Astrocyte of the cerebellum (primary cell): ENCODE data around the gene SPAG6.
"Not testable (repeated sequence)": the region's sequence is repeated elsewhere in the genome, so short reads cannot be mapped to it uniquely, and the experiment has no call there.

ENCODE experiments used
- DNase-seq: peaks from one replicate; pipeline ENCODE4 v3.0.0-alpha.2; 2011; ENCODE audit warnings: low read depth
- H3K4me3 ChIP-seq: 2 replicates; pipeline ENCODE4 v1.5.1; 2011; ENCODE audit warnings: mild to moderate bottlenecking, low read depth, low read length, moderate library complexity
- in situ Hi-C: cut with HindIII; loops from 2 replicates; pipeline ENCODE4 v1.10.0; 2017; ENCODE audit warnings: low sequenced_read_pairs
- TF ChIP-seq, protein P1 (sequence below): IDR thresholded peaks from 2 replicates; pipeline ENCODE4 v1.5.1; 2012; ENCODE audit warnings: low read length, low read depth, moderate library complexity, mild to moderate bottlenecking; ENCODE audit errors: missing control alignments

Gene SPAG6

DNA sequence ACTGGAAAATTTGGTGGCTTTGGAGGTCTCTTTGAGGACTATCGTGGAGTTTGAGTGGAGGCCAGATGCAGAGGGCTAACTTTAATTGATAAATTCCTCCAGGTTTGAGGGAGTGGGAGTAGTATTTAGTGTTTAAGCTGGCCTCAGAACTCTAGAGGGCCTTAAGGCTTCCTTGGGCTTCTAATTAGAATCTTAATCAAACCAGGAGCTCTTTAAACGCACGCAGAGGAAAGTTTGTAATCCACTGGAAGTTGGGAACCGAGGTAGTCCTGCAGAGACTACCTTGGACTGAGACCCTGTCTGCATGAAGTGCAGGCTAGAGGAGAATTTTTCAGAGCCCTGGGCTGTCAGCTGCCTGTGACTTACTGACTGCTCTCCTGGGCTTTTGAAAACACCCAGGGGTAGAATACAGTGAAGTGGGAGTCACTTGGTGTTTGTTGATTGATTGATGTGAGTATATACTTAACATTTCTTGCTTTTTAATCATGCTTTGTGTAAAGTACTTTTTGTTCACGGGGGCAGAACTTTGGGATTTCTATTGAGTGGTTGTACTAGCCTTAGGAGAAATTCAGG is 5.9 kb downstream of the SPAG6 start:
- H3K4me3 ChIP-seq, result no peak overlapping the region
- TF ChIP-seq, protein P1, sequence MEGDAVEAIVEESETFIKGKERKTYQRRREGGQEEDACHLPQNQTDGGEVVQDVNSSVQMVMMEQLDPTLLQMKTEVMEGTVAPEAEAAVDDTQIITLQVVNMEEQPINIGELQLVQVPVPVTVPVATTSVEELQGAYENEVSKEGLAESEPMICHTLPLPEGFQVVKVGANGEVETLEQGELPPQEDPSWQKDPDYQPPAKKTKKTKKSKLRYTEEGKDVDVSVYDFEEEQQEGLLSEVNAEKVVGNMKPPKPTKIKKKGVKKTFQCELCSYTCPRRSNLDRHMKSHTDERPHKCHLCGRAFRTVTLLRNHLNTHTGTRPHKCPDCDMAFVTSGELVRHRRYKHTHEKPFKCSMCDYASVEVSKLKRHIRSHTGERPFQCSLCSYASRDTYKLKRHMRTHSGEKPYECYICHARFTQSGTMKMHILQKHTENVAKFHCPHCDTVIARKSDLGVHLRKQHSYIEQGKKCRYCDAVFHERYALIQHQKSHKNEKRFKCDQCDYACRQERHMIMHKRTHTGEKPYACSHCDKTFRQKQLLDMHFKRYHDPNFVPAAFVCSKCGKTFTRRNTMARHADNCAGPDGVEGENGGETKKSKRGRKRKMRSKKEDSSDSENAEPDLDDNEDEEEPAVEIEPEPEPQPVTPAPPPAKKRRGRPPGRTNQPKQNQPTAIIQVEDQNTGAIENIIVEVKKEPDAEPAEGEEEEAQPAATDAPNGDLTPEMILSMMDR, result no peak
- no peak for DNase-seq
- in situ Hi-C loops, result no loop called here

DNA sequence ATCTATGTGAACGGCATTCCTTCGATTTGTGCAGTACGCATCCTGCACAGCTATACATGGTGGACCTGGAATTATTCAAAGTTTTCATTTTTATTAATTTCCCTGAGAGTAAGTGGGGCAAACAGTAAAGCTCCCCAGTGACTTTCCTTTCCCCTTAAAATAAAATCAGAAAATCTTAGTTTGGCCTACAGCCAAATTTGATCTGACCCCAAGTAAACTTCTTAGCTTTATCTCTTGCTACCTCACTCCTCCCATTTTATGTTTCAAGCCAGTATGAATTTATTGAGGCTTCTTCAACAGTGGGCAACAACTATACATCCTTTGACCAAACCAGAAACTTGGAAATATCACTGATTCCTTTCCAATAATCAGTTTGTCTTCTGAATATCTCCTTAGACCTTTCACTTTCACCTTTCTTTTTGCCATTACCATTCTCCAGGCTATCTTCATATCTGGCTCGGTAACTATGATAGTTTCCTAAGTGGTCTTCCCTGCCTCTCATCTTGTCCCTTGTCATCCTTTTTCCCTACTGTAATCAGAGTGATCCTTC is 11.1 kb downstream of the SPAG6 start:
- in situ Hi-C loops, result no loop called here
- TF ChIP-seq, protein P1, result no peak
- H3K4me3 ChIP-seq, result no peak overlapping the region
- no peak for DNase-seq

DNA sequence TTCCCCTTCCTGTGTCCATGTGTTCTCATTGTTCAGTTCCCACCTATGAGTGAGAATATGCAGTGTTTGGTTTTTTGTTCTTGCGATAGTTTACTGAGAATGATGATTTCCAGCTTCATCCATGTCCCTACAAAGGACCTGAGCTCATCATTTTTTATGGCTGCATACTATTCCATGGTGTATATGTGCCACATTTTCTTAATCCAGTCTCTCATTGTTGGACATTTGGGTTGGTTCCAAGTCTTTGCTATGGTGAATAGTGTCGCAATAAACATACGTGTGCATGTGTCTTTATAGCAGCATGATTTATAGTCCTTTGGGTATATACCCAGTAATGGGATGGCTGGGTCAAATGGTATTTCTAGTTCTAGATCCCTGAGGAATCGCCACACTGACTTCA is 12.5 kb downstream of the SPAG6 start:
- DNase-seq, in situ Hi-C loops, H3K4me3 ChIP-seq: not testable (repeated sequence)

DNA sequence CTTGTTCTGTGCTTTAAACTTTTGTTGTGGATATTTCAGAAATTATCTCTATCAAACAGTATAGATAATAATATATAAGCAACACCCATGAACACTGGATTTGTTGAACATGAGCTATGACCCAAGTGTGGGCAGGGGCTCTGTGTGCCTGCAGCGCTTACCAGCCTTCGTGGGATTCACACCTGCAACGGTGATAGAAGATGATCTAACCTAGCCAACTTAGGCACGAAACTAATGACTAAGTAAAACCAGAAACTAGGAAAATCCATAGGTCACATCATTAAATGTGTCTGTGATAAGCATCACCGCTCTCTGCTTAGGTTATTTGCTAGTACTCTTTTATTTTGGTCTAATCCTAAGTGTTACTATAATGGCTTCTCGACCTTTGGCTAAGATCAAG is 18.0 kb downstream of the SPAG6 start:
- DNase-seq, result no peak
- in situ Hi-C loops, result no loop called here
- TF ChIP-seq, protein P1, result no peak
- no peak overlapping the region for H3K4me3 ChIP-seq

DNA sequence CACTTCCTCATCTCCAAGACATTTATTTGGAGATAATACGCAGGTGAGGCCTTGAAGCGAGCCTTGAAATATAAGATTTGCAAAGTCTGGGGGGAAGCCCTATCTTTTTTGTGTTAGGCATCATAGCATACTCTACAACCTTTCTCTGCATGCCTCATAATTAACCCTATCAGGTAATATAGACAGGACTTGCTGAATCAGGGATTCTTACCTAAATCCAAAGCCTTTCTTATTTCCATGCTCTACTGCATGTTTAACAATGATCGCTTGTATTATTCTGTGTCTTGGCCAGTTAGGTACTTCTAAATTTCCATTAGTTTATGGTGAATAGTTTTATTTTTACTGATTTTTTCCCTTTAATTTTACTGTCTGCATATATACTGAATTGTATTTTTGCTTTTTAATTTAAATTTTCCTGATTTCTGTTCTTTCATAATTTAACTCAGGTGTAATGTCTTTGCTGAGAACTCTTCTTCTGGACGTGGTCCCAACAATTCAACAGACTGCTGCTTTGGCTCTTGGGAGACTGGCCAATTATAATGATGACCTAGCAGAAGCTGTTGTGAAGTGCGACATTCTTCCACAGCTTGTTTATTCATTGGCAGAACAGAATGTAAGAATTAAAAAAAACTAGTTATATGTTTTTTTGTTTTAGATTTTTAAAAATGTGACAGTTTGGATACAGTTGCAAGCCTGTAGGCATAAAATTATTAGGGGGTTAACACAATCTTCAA is 19.3 kb downstream of the SPAG6 start:
- DNase-seq, result no peak
- TF ChIP-seq, protein P1, result no peak
- no peak overlapping the region for H3K4me3 ChIP-seq
- in situ Hi-C loops, result no loop called here

DNA sequence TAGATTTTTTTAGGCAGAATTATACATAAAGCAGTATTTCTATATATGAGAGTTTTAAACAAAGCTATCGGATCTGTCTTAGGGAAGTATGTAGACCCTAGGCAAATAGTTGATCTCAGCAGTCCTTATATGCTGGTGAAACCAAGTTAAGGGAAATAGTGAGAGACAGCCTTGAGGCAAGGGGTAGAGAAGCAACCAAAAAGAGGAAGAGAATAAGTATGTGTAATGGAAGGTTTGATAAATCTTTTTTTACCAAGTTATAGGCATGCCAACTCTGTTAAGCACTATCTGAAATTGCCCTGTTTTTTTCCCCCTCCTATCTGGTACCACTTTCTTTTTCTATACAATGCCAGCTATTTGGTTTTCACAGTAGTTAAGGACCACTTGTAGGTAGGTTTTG is 19.9 kb downstream of the SPAG6 start:
- H3K4me3 ChIP-seq, result no peak overlapping the region
- in situ Hi-C loops, result no loop called here
- DNase-seq, result no peak
- TF ChIP-seq, protein P1, result no peak

DNA sequence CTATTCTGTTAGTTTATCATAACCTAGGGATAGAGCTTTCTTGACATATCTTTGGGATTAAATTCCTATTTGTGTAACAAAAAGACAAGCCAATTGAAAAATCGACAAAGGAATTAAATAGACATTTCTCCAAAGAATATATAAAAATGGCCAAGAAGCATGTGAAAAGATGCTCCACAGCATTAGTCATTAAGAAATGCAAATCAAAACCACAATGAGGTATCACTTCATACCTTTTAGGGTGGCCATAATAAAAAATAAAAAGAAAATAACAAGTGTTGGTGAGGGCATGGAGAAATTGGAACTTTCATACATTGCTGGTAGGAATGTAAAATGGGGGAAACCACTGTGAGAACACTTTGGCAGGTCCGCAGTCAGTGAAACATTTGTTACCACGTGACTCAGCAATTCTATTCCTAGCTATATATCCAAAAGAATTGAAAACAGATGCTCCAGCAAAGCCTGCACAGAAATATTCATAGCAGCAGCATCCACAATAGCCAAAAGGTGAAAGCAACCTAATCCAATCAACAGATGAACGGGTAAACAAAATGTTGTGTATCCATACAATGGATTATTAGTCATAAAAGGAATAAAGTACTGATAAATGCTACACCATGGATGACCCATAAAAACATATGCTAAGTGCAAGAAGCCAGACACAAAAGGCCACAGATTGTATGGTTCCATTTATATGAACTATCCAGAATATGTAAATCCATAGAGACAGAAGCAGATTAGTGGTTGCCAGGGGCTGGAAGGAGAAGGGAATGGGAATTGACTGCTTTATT is 20.5 kb downstream of the SPAG6 start:
- H3K4me3 ChIP-seq, result no peak overlapping the region
- TF ChIP-seq, protein P1, result no peak
- in situ Hi-C loops, result no loop called here
- no peak for DNase-seq
